Sigmoid colon (tissue), 7 donors: ENCODE measurements around the gene MXRA5. TPM values are rescaled to one million over a fixed set of nuclear protein-coding genes. Genes with fewer than 3 reads are reported as not detected.
A peak's percentile ranks its signal among the peaks of the same experiment; 100 is the strongest.
"Not testable (repeated sequence)": the region's sequence is repeated elsewhere in the genome, so short reads cannot be mapped to it uniquely, and the experiment has no call there.

Experiments used
- DNase-seq: peaks from one replicate; pipeline ENCODE4 v3.0.0-alpha.2; 2019
- H3K27ac ChIP-seq, 4 donors: fragments of 200-600 bp; sonication (generic); one replicate each; pipeline ENCODE4 v1.5.1; 2016 to 2019; ENCODE audit warnings: mild to moderate bottlenecking in 1 of 4
- H3K27me3 ChIP-seq, 3 donors: fragments of 200-600 bp; sonication (generic); one replicate each; pipeline ENCODE4 v1.5.1; 2019; ENCODE audit warnings: mild to moderate bottlenecking in 1 of 3
- H3K36me3 ChIP-seq, 4 donors: fragments of 200-600 bp; sonication (generic); one replicate each; pipeline ENCODE4 v1.5.1; 2016 to 2019
- H3K4me1 ChIP-seq, 4 donors: fragments of 200-600 bp; sonication (generic); one replicate each; pipeline ENCODE4 v1.5.1; 2017 to 2019
- H3K4me3 ChIP-seq, 4 donors: fragments of 200-600 bp; sonication (generic); one replicate each; pipeline ENCODE4 v1.5.1; 2017 to 2019; ENCODE audit warnings: mild to moderate bottlenecking in 2 of 4, moderate library complexity in 1 of 4
- H3K9me3 ChIP-seq, 4 donors: fragments of 200-600 bp in 3 of 4; sonication (generic) in 3 of 4; one replicate each; pipeline versions ENCODE4 v1.5.1 to v1.6.1; 2013 to 2019
- CTCF ChIP-seq, 4 experiments: fragments of 450-650 bp in 3 of 4; fragments of 200-600 bp in 1 of 4; IDR thresholded peaks; one replicate each; pipeline ENCODE4 v1.5.1; 2016 to 2019; ENCODE audit warnings: antibody characterized with exemption in 4 of 4, mild to moderate bottlenecking in 3 of 4, moderate library complexity in 2 of 4
- EP300 ChIP-seq, 4 donors: sonication (generic); formaldehyde crosslinking; IDR thresholded peaks; one replicate each; pipeline ENCODE4 v1.6.1; 2017; ENCODE audit warnings: antibody characterized with exemption in 4 of 4
- POLR2A ChIP-seq, 2 donors: fragments of 450-650 bp; IDR thresholded peaks; one replicate each; pipeline ENCODE4 v1.6.1; 2016; ENCODE audit warnings: antibody characterized with exemption in 2 of 2, mild to moderate bottlenecking in 2 of 2, moderate library complexity in 2 of 2
- POLR2AphosphoS5 ChIP-seq, 4 donors: sonication (generic); formaldehyde crosslinking; IDR thresholded peaks; one replicate each; pipeline ENCODE4 v1.6.1; 2017; ENCODE audit warnings: antibody characterized with exemption in 4 of 4
- WGBS, 2 donors: extraction: QIAGEN DNeasy Blood & Tissue Kit; methylation state at CpG; one replicate each; pipeline ENCODE4 v1.1.7; 2013; 5-methylcytosine and 5-hydroxymethylcytosine counted together
- intact Hi-C: fragments of 100-400 bp; cut with DNase I; formaldehyde crosslinking; loops from one replicate; pipeline ENCODE4 v1.15.1; 2023
- polyA plus RNA-seq, 3 donors: library from polyadenylated mRNA; stranded (reverse); fragments of 200-250 nt; gene quantifications; one replicate each; pipeline ENCODE4 v1.2.3, GENCODE V29; 2013
- total RNA-seq, 4 donors: library from RNA; depleted of rRNA; stranded (reverse); fragments of >200 nt; gene quantifications; one replicate each; pipeline ENCODE4 v1.1.0, GENCODE V29; 2016
- donor health status: healthy with polysubstance abuse.
- donor health status: Bipolar disorder and iron deficiency.
- donor health status: healthy.

MXRA5 gene
- total and polyA plus RNA-seq, 7 donors, result 0.23 to 8.0 (median 5.6) TPM; not detected in 1

GRCh38 chrX:3280706-3281105, 65.7 kb downstream of the MXRA5 start:
- H3K27me3 ChIP-seq, result no peaks in the 10 kb centered on the region
- TF ChIP-seq EP300 (IDR thresholded peaks at IDR 0.05), result no peak
- TF ChIP-seq POLR2AphosphoS5 (IDR thresholded peaks at IDR 0.05), result no peak
- no peak for TF ChIP-seq POLR2A (IDR thresholded peaks at IDR 0.05)
- TF ChIP-seq CTCF (IDR thresholded peaks at IDR 0.05), result no peak
- peaks cover 0 to 3% (median 0%) of the 10 kb centered on the region in 4 donors for H3K9me3 ChIP-seq
- H3K36me3 ChIP-seq, result no peaks in the 10 kb centered on the region
- H3K27ac ChIP-seq, result no peak overlapping the region
- no peaks in the 10 kb centered on the region for H3K4me1 ChIP-seq
- intact Hi-C loops, result no loop called here
- WGBS, 2 donors, result 80 to 82% methylated on average over 1 of the region's 1 CpG
- no peak overlapping the region for H3K4me3 ChIP-seq
- DNase-seq, result no peak

GRCh38 chrX:3273668-3274067, 72.8 kb downstream of the MXRA5 start:
- H3K4me1 ChIP-seq, intact Hi-C loops, H3K36me3 ChIP-seq, H3K27me3 ChIP-seq, H3K4me3 ChIP-seq, H3K27ac ChIP-seq, DNase-seq, H3K9me3 ChIP-seq: not testable (repeated sequence)
- 94 to 98% methylated on average over 1 of the region's 1 CpG for WGBS, 2 donors

DNA sequence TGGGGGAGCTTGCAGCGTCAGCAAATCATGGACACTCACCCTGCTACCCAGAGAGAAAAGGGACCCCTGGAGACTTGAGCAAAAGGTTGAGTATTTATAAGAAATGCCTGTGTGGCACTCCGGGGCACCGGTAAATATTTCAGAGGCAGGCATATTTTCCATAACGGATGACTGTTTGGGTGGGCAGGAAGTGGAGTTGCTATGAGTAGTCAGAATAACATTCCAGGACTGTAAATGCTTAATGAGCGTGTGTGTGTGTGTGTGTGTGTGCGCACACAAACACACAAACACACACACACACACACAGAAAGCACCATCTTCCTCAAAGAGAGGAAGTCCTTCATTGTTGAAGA, 74.6 kb downstream of the MXRA5 start:
- no peak overlapping the region for H3K27ac ChIP-seq
- DNase-seq, result no peak
- H3K36me3 ChIP-seq, result no peaks in the 10 kb centered on the region
- no peak overlapping the region for H3K4me3 ChIP-seq
- H3K4me1 ChIP-seq, result no peaks in the 10 kb centered on the region
- intact Hi-C loops, result no loop called here
- H3K27me3 ChIP-seq, result no peaks in the 10 kb centered on the region
- 33 to 75% methylated on average over 6 of the region's 6 CpGs for WGBS, 2 donors
- no peaks in the 10 kb centered on the region for H3K9me3 ChIP-seq
- TF ChIP-seq CTCF (IDR thresholded peaks at IDR 0.05), result no peak
- TF ChIP-seq POLR2AphosphoS5 (IDR thresholded peaks at IDR 0.05), result no peak
- no peak for TF ChIP-seq POLR2A (IDR thresholded peaks at IDR 0.05)
- no peak for TF ChIP-seq EP300 (IDR thresholded peaks at IDR 0.05)

DNA sequence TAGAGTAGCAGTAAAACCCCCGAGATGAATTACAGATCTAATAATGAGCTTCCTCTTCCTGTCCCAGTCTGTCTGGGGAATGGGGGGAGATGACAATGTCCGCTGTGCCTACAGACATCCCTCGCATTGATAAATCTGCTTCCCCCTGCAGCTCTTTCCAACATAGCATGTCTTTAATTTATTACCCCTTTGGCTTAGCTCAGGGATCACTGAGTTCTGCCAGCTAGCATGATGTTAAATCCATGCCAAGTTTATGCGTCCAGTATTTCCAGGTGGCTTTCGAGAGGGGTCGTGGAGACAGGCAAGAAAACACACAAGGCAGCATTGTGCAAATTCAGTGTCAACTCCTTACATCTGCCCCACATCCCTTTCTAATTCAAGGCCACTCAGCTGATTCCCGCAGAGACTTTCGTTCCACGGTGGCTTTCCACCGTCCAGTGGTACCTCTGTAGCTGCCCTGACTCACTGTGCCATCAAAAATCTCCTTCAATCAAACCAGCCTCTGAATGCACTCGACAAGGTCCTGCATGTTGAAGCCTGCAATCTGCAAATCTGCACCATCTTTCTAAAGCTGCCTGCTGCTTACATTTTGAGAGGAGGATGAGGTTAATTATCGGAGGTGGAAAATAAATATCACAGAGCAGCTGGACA, 75.1 kb downstream of the MXRA5 start:
- DNase-seq, result no peak
- H3K9me3 ChIP-seq, result no peaks in the 10 kb centered on the region
- intact Hi-C loops, result no loop called here
- peak overlapping the region in 1 of 4 donors; percentile 15 for H3K27ac ChIP-seq
- no peaks in the 10 kb centered on the region for H3K27me3 ChIP-seq
- TF ChIP-seq CTCF (IDR thresholded peaks at IDR 0.05), result no peak
- no peak for TF ChIP-seq EP300 (IDR thresholded peaks at IDR 0.05)
- TF ChIP-seq POLR2AphosphoS5 (IDR thresholded peaks at IDR 0.05), result no peak
- TF ChIP-seq POLR2A (IDR thresholded peaks at IDR 0.05), result no peak
- 40 to 62% methylated on average over 12 of the region's 12 CpGs for WGBS, 2 donors
- H3K4me3 ChIP-seq, result no peak overlapping the region
- H3K36me3 ChIP-seq, result no peaks in the 10 kb centered on the region
- no peaks in the 10 kb centered on the region for H3K4me1 ChIP-seq

- H3K36me3 ChIP-seq, result no peaks in the 10 kb centered on the region
- H3K4me1 ChIP-seq, result no peaks in the 10 kb centered on the region
- 51 to 68% methylated on average over 3 of the region's 3 CpGs for WGBS, 2 donors
- no peaks in the 10 kb centered on the region for H3K27me3 ChIP-seq
- intact Hi-C loops, result no loop called here
- TF ChIP-seq EP300 (IDR thresholded peaks at IDR 0.05), result no peak
- no peak for TF ChIP-seq CTCF (IDR thresholded peaks at IDR 0.05)
- no peak for TF ChIP-seq POLR2AphosphoS5 (IDR thresholded peaks at IDR 0.05)
- no peak for TF ChIP-seq POLR2A (IDR thresholded peaks at IDR 0.05)
- no peak overlapping the region for H3K27ac ChIP-seq
- no peak for DNase-seq
- H3K9me3 ChIP-seq, result no peaks in the 10 kb centered on the region
- H3K4me3 ChIP-seq, result no peak overlapping the region
These were observed 77.6 kb downstream of the MXRA5 start for GRCh38 chrX:3268829-3269228.
